Gastrocnemius medialis (tissue), 4 donors: Measurements from ENCODE around the gene SYF2.
"Not testable (repeated sequence)": the region's sequence is repeated elsewhere in the genome, so short reads cannot be mapped to it uniquely, and the experiment has no call there.

Experiments
- POLR2A ChIP-seq, 2 donors: fragments of 450-650 bp; IDR thresholded peaks; one replicate each; pipeline ENCODE4 v1.6.1; 2017; ENCODE audit warnings: antibody characterized with exemption in 2 of 2, mild to moderate bottlenecking in 2 of 2, moderate library complexity in 2 of 2
- TF ChIP-seq, protein P1 (sequence below), 5 experiments: fragments of 450-650 bp in 3 of 5; fragments of 200-600 bp in 2 of 5; sonication (generic) in 2 of 5; IDR thresholded peaks in 4 of 5; conservative IDR thresholded peaks in 1 of 5; 1 replicate in 4 of 5; 2 replicates in 1 of 5; pipeline ENCODE4 v1.5.1; 2016 to 2019; ENCODE audit warnings: antibody characterized with exemption in 5 of 5, mild to moderate bottlenecking in 3 of 5, moderate library complexity in 3 of 5

DNA sequence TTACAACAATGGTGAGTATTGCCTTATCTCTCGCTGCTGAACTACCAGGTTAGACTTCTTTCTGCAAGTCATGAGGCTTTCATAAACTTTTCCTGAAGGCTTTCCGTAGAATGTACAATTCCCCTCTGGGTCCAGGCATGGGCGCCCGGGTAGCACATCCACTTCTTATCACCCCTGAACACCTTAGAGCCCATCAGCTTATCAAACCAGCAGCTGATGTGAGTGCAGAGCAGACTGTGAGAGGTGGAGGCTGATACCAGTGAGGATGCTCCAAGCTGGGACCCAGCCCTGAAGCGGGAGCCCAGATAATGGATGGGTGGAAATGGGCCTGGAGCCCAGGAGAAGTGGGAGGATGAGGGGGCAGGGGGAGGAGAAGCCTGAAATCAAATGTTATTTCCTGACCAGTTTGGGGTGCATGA, 47.4 kb upstream of the SYF2 start:
- not testable (repeated sequence) for TF ChIP-seq POLR2A (IDR thresholded peaks at IDR 0.05)
- TF ChIP-seq, protein P1, sequence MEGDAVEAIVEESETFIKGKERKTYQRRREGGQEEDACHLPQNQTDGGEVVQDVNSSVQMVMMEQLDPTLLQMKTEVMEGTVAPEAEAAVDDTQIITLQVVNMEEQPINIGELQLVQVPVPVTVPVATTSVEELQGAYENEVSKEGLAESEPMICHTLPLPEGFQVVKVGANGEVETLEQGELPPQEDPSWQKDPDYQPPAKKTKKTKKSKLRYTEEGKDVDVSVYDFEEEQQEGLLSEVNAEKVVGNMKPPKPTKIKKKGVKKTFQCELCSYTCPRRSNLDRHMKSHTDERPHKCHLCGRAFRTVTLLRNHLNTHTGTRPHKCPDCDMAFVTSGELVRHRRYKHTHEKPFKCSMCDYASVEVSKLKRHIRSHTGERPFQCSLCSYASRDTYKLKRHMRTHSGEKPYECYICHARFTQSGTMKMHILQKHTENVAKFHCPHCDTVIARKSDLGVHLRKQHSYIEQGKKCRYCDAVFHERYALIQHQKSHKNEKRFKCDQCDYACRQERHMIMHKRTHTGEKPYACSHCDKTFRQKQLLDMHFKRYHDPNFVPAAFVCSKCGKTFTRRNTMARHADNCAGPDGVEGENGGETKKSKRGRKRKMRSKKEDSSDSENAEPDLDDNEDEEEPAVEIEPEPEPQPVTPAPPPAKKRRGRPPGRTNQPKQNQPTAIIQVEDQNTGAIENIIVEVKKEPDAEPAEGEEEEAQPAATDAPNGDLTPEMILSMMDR (IDR thresholded peaks at IDR 0.05 in 4 of 5, conservative IDR thresholded peaks at IDR 0.05 in 1 of 5) = not testable (repeated sequence)
